Measurements from ENCODE around the gene EXOC7. TPM values are rescaled to one million over a fixed set of nuclear protein-coding genes. Genes with fewer than 3 reads are reported as not detected.

EXOC7 gene
- polyA plus RNA-seq, 1 donor from 2014 or later: 146 TPM

GRCh38 chr17:76053246-76054111, 50.1 kb downstream of the EXOC7 start:
- Histone ChIP-seq H3K36me3 (ENCODE audit: insufficient read depth, low read length) (no peaks in the 10 kb centered on the region), H3K9me2 (ENCODE audit: insufficient read depth, low read length) (no peaks in the 10 kb centered on the region), H3K9me3 (ENCODE audit: low read length) (no peaks in the 10 kb centered on the region), H3K4me2 (ENCODE audit: low read length) (no peak overlapping the region), H3K4me3 (ENCODE audit: low read length) (no peak overlapping the region), H3K27me3 (ENCODE audit: insufficient read depth, low read depth, low read length) (no peaks in the 10 kb centered on the region), H2AFZ (ENCODE audit: low read depth, low read length) (no peak overlapping the region), H3F3A (ENCODE audit: insufficient read depth, low read length, poor library complexity, severe bottlenecking) (no peaks in the 10 kb centered on the region), H3K27ac (ENCODE audit: low read length) (no peak overlapping the region), H3K79me2 (replicated peaks; ENCODE audit: insufficient read depth, low read length) (no peaks in the 10 kb centered on the region), H3K9ac (ENCODE audit: low read length) (no peak overlapping the region), H4K20me1 (ENCODE audit: insufficient read depth) (no peaks in the 10 kb centered on the region)
- no peak for TF ChIP-seq MXI1 (conservative IDR thresholded peaks at IDR 0.05; ENCODE audit: poor library complexity, severe bottlenecking)
- no peak for TF ChIP-seq EZH2 (IDR thresholded peaks at IDR 0.05; ENCODE audit: borderline replicate concordance, insufficient read depth, low read length, poor library complexity, severe bottlenecking)
- TF ChIP-seq POLR2AphosphoS5 (IDR thresholded peaks at IDR 0.05): no peak
- no peak for TF ChIP-seq RAD21 (conservative IDR thresholded peaks at IDR 0.05)
- no peak for TF ChIP-seq TAF1 (IDR thresholded peaks at IDR 0.05; ENCODE audit: low read depth)
- TF ChIP-seq EP300 (conservative IDR thresholded peaks at IDR 0.05; ENCODE audit: poor library complexity, severe bottlenecking): no peak
- TF ChIP-seq REST (IDR thresholded peaks at IDR 0.05; ENCODE audit: borderline replicate concordance): no peak
- no peak for TF ChIP-seq CTCF (IDR thresholded peaks at IDR 0.05; ENCODE audit: poor library complexity, severe bottlenecking)
- TF ChIP-seq SMC3 (conservative IDR thresholded peaks at IDR 0.05; ENCODE audit: poor library complexity): no peak

GRCh38 chr17:76051561-76051960, 52.0 kb downstream of the EXOC7 start:
- Histone ChIP-seq H3K4me2 (ENCODE audit: low read length) (no peak overlapping the region), H3F3A (ENCODE audit: insufficient read depth, low read length, poor library complexity, severe bottlenecking) (no peaks in the 10 kb centered on the region), H3K9me2 (ENCODE audit: insufficient read depth, low read length) (no peaks in the 10 kb centered on the region), H2AFZ (ENCODE audit: low read depth, low read length) (no peak overlapping the region), H3K27ac (ENCODE audit: low read length) (no peak overlapping the region), H3K36me3 (ENCODE audit: insufficient read depth, low read length) (no peaks in the 10 kb centered on the region), H3K9ac (ENCODE audit: low read length) (no peak overlapping the region), H3K9me3 (ENCODE audit: low read length) (no peaks in the 10 kb centered on the region), H3K79me2 (replicated peaks; ENCODE audit: insufficient read depth, low read length) (no peaks in the 10 kb centered on the region), H3K27me3 (ENCODE audit: insufficient read depth, low read depth, low read length) (no peaks in the 10 kb centered on the region), H4K20me1 (ENCODE audit: insufficient read depth) (no peaks in the 10 kb centered on the region), H3K4me3 (ENCODE audit: low read length) (no peak overlapping the region)
- TF ChIP-seq MXI1 (conservative IDR thresholded peaks at IDR 0.05; ENCODE audit: poor library complexity, severe bottlenecking) (no peak), REST (IDR thresholded peaks at IDR 0.05; ENCODE audit: borderline replicate concordance) (no peak), SMC3 (conservative IDR thresholded peaks at IDR 0.05; ENCODE audit: poor library complexity) (no peak), POLR2AphosphoS5 (IDR thresholded peaks at IDR 0.05) (no peak), TAF1 (IDR thresholded peaks at IDR 0.05; ENCODE audit: low read depth) (no peak), RAD21 (conservative IDR thresholded peaks at IDR 0.05) (no peak), EP300 (conservative IDR thresholded peaks at IDR 0.05; ENCODE audit: poor library complexity, severe bottlenecking) (no peak), EZH2 (IDR thresholded peaks at IDR 0.05; ENCODE audit: borderline replicate concordance, insufficient read depth, low read length, poor library complexity, severe bottlenecking) (no peak), CTCF (IDR thresholded peaks at IDR 0.05; ENCODE audit: poor library complexity, severe bottlenecking) (no peak)
